ENCODE data around the gene DERA. TPM values are rescaled to one million over a fixed set of nuclear protein-coding genes. Genes with fewer than 3 reads are reported as not detected.
A peak's percentile ranks its signal among the peaks of the same experiment; 100 is the strongest.

DERA gene
- polyA plus RNA-seq, 3 donors: 16.2 to 84.2 (median 83.6) TPM

GRCh38 chr12:15919418-15919817 is 8.3 kb downstream of the DERA start:
- no peak overlapping the region for H3K27ac ChIP-seq (ENCODE audit: low read depth in 1 of 2, low read length in 2 of 2)
- no CpG with 5 or more reads among the region's 2 CpGs for WGBS (ENCODE audit: insufficient coverage)
- Mint-ChIP-seq H3K27me3 (ENCODE audit: low read depth in 3 of 3) (no peaks in the 10 kb centered on the region), H3K4me1 (peaks cover 11% of the 10 kb centered on the region), H3K9me3 (peaks cover 0 to 8% (median 2%) of the 10 kb centered on the region in 7 donors), H3K36me3 (peaks cover 10 to 18% of the 10 kb centered on the region in 2 donors), H3K27ac (no peak overlapping the region), H3K4me3 (no peak overlapping the region)
- H3K27me3 ChIP-seq (ENCODE audit: control insufficient read depth in 2 of 2, insufficient read depth in 2 of 2, low read length in 2 of 2): no peaks in the 10 kb centered on the region
- H3K79me2 ChIP-seq (ENCODE audit: insufficient read depth, low read length): peaks cover 33% of the 10 kb centered on the region
- no peak overlapping the region for H2AFZ ChIP-seq (ENCODE audit: insufficient read depth, low read depth, low read length, poor library complexity, severe bottlenecking)
- H3K9me3 ChIP-seq (replicated peaks in 1 of 2; ENCODE audit: control insufficient read depth in 1 of 2, insufficient read depth in 1 of 2, low read length in 2 of 2): no peaks in the 10 kb centered on the region
- no peaks in the 10 kb centered on the region for H3K4me1 ChIP-seq (ENCODE audit: control insufficient read depth in 1 of 2, insufficient read depth in 2 of 2, low read length in 2 of 2)
- no peak for DNase-seq
- H3K4me2 ChIP-seq (replicated peaks; ENCODE audit: extremely low read depth, low read length, poor library complexity, severe bottlenecking): no peak overlapping the region
- no peak overlapping the region for H3K9ac ChIP-seq (ENCODE audit: insufficient read depth, low read length, poor library complexity, severe bottlenecking)
- intact Hi-C loops (cut with micrococcal nuclease): no loop called here
- TF ChIP-seq CTCF (IDR thresholded peaks at IDR 0.05): no peak
- H3K36me3 ChIP-seq (replicated peaks in 1 of 2; ENCODE audit: control insufficient read depth in 1 of 2, insufficient read depth in 2 of 2, low read length in 2 of 2): peaks cover 2 to 9% of the 10 kb centered on the region in 2 donors
- peaks cover 5% of the 10 kb centered on the region for H4K20me1 ChIP-seq (ENCODE audit: insufficient read depth, low read length)
- H3K4me3 ChIP-seq (replicated peaks in 1 of 3; ENCODE audit: low read depth in 2 of 3, low read length in 3 of 3): no peak overlapping the region

- Histone ChIP-seq H3K79me2 (ENCODE audit: insufficient read depth, low read length) (peaks cover 28% of the 10 kb centered on the region), H3K9ac (ENCODE audit: insufficient read depth, low read length, poor library complexity, severe bottlenecking) (no peak overlapping the region), H3K4me3 (replicated peaks in 1 of 3; ENCODE audit: low read depth in 2 of 3, low read length in 3 of 3) (no peak overlapping the region), H3K27me3 (ENCODE audit: control insufficient read depth in 2 of 2, insufficient read depth in 2 of 2, low read length in 2 of 2) (no peaks in the 10 kb centered on the region), H3K27ac (ENCODE audit: low read depth in 1 of 2, low read length in 2 of 2) (no peak overlapping the region), H3K36me3 (replicated peaks in 1 of 2; ENCODE audit: control insufficient read depth in 1 of 2, insufficient read depth in 2 of 2, low read length in 2 of 2) (no peaks in the 10 kb centered on the region), H2AFZ (ENCODE audit: insufficient read depth, low read depth, low read length, poor library complexity, severe bottlenecking) (no peak overlapping the region), H3K4me2 (replicated peaks; ENCODE audit: extremely low read depth, low read length, poor library complexity, severe bottlenecking) (no peak overlapping the region), H4K20me1 (ENCODE audit: insufficient read depth, low read length) (peaks cover 21% of the 10 kb centered on the region), H3K9me3 (replicated peaks in 1 of 2; ENCODE audit: control insufficient read depth in 1 of 2, insufficient read depth in 1 of 2, low read length in 2 of 2) (no peaks in the 10 kb centered on the region), H3K4me1 (ENCODE audit: control insufficient read depth in 1 of 2, insufficient read depth in 2 of 2, low read length in 2 of 2) (no peaks in the 10 kb centered on the region)
- no peak overlapping the region for H3K4me3 Mint-ChIP-seq
- WGBS (ENCODE audit: insufficient coverage): no CpG with 5 or more reads among the region's 1 CpG
- no peaks in the 10 kb centered on the region for H3K4me1 Mint-ChIP-seq
- intact Hi-C loops (cut with micrococcal nuclease): no loop called here
- peaks cover 8 to 9% of the 10 kb centered on the region in 2 donors for H3K36me3 Mint-ChIP-seq
- H3K27ac Mint-ChIP-seq: peak overlapping the region in 1 of 7 donors; percentile 7
- peaks cover 0 to 11% (median 2%) of the 10 kb centered on the region in 7 donors for H3K9me3 Mint-ChIP-seq
- no peaks in the 10 kb centered on the region for H3K27me3 Mint-ChIP-seq (ENCODE audit: low read depth in 3 of 3)
- no peak for TF ChIP-seq CTCF (IDR thresholded peaks at IDR 0.05)
- no peak for DNase-seq
Observed at GRCh38 chr12:15924956-15925355, 13.8 kb downstream of the DERA start.

Measured in CD14-positive monocyte (primary cell).